Cortex of kidney (tissue), 1 donor: ENCODE results near the gene KLK4.
"Not testable (repeated sequence)": the region's sequence is repeated elsewhere in the genome, so short reads cannot be mapped to it uniquely, and the experiment has no call there.

Experiments
- DNase-seq: peaks from one replicate; lab custom pipeline; 2025; lab: John Stamatoyannopoulos, UW

The KLK4 gene

DNA sequence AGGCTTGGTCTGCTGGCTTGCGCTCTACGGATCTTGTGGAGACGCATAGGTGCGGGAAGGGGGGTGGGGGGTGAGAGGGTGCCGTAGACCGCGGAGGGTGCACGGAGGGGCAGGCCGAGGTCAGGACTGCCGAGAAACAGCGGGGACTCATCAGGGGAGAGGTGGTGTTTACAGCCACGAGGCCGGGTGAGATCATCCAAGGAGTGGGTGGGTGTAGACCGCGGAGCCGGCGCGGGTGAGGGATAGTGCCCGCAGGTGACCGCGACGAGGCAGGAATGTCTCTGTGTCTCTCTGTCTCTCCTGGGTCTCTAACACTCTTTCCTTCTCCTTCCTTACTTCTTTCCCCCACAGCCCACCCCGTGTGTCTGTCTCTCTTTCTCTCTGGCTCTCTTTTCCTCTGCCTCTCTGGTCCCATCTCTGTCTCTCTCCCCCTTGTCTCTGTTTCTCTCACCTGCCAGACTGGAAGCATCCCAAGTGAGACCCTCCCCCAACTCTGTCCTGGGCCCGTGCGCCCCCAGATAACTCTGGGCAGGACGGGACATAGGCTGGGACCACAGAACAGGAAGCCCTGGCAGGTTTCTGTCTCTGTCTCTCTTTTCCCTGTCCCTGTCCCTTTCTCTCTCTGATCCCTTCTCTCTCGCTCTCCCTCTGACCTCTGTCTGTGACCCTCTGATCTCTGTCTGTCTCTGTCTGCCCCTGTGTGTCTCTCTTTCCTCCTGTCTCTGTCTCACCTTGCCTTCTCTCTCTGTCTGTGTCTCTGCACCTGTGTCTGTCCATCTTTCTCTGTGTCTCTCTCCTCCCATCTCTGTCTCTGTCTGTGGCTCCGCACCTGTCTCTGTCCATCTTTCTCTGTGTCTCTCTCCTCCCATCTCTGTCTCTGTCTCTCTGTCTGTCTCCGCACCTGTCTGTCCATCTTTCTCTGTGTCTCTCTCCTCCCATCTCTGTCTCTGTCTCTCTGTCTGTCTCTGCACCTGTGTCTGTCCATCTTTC is 1.8 kb upstream of the KLK4 start:
- no peak for DNase-seq

DNA sequence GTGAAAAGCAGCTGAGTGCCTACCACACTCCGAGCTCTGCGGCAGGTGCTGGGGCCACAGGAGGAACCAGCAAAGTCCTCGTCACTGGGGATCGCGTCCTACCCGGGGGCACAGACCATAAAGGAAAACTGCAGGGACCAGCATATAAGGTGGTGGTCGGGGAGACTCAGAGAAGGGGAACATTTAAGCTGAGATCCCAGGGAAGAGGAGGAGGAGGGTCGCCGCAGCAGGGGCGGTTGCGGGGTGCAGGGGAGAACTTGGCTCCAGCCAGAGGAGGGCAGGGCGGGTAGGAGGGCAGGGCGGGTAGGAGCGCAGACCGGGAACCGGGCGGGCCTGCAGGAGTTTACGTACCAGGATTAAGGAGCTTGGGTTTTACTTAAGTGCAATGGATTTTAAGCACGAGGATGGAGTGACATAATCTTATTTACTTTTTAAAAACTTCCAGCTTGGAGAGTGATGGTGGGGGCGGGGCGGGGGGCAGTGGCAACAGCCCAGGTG is 956 bp upstream of the KLK4 start:
- DNase-seq, result no peak

DNA sequence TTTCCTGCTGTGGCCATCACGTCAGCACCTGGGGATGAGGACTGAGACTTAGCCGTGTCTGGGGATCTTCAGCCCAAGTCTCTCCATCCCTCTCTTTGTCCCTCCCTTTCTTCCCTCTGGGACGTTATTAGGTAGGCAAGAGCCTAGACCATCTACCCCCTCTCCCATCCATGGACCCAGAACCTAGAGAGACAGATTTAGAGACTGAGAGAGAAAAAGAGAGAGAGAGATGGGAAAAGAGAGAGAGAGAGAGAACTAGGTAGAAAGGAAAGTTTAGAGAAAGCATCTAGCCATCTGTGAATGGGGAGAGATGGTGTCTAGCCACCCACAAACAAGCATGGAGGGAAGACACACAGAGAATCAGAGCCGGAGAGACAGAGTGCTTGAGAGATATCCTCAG is 473 bp downstream of the KLK4 start:
- DNase-seq, result no peak

DNA sequence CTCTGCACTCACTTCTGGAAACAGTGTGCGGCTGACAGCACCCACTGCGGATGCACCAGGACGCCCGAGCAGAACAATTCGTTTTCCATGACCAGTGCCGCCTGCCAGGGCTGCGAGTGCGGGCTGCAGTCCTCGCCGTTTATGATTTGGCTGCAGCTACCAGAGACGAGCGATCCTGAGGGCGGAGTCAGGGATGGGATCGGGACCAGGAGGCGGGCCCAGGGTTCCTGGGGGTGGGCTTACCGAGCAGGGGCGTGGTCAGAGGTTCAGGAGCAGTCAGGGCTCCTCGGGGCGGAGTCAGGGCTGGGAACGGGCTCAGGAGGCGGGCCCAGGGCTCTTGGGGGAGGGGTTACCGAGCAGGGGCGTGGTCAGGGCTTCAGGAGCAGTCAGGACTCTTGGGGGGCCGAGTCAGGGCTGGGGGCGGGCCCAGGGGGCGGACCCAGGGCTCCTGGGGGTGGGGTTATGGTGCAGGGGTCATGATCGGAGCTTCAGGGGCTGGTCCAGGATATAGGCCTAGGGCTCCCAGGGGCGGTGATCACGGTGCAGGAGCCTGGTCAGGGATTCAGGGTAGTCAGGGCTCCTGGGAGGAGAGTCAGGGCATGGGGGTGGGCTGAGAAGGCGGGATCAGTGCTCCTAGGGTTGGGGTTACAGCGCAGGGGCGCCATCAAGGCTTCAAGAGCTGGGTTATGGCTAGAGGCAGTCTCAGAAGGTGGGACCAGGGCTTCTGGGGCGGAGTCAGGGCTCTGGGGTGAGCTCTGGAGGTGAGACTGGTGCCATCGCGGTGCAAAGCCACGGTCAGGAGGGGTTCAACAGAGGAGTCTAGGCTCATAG is 1.7 kb downstream of the KLK4 start:
- no peak for DNase-seq

DNA sequence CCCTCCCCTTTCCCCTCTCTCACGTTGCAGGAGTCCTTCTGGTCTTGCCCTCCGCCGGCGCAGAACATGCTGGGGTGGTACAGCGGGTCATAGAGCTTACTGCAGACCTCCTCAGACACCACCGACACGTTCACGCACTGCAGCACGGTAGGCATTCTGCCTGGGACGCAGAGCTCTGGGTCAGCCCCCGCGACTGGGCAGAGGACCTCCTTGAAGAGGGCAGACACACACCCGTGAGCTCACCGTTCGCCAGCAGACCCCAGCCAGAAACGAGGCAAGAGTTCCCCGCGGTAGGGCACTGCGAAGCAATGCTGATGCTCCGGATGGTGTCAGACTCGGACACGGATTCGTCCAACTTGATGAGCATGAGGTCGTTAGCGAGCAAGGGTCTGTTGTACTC is 2.9 kb downstream of the KLK4 start:
- DNase-seq, result no peak

DNA sequence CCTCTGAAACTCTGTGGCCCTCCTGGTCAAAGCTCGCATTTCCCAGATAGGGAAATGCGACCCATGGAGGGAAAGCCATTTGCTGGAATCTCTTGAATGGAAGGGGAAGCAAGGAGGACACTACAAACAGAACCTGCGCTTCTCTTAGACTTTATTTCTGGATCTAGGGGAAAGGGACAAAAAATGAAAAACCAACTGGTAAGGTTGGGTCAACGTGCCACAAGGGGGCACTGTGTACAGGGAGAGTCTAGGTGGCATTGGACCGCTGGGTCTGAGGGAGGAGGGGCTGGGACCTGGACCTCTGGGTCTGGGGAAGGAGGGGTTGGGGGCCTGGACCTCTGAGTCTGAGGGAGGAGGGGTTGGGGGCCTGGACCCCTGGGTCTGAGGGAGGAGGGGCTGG is 5.0 kb downstream of the KLK4 start:
- no peak for DNase-seq

DNA sequence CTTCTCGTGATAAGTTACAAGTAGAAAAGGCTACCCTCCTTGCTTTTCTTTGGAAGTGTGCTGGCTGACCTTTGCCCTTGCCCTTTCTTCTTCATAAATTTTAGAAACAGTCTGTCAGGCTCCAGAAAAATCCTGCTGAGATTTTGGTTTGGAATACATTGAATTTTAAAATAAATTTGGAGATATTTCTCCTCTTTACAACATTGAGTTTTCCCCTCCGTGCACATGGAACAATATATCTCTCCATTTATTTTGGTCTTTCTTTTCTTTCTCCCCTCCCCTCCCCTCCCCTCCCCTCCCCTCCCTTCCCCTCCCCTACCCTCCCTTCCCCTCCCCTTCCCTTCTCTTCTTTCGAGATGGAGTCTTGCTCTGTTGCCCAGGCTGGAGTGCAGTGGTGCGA is 8.6 kb downstream of the KLK4 start:
- DNase-seq, result no peak

DNA sequence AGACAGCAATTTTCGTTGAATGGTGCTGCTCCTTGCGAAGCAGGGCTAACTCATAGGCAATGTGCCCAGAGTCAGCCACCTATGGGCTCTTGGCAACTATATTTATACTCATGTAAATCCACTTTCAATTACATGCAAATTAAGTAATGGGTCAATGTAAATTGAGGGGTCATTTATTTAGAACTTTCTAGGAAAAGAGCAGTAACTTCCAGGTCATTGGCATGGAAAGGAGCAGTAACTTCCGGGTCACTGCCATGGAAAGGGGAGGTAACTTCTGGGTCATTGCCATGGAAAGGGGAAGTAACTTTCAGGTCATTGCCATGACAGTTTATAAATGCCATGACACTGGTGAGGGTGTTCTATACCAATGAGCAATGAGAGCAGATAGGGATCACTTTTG is 11.6 kb downstream of the KLK4 start:
- DNase-seq, result no peak

DNA sequence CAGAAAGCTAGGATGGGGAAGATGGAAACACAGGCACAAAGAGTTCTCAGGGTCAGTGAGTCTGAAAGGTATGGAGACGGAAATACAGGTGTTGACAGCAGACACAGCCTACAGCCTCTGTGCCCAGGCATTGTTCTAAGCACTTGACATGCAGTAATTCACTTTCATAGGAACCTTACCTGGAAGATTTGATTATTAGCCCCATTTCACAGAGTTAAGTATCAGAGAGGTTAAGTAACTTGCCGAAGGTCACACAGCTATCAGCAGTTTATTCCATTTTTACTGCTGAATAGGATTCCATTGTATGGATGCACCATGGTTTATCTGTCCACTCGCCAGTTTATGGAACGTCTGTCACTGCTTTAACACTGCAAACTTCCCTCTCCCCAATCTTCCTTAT is 13.2 kb downstream of the KLK4 start:
- DNase-seq, result no peak

DNA sequence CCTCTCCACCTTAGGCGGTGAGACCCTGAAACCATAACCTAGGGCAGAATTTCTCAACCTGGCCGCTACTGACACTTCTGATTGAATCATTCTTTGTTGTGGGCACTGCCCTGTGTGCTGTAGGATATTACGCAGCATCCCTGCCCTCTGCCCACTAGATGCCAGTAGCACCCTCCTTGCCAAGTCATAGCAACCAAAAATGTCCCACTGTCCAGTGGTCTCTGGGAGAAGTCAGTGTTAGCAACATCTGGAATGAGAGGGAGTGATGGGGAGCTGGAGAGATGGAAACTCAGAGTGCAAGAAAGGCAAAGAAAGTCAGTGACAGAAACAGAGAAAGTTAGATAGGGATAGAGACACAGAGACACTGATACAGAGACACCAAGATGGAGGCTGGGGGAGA is 13.6 kb downstream of the KLK4 start:
- DNase-seq, result no peak

DNA sequence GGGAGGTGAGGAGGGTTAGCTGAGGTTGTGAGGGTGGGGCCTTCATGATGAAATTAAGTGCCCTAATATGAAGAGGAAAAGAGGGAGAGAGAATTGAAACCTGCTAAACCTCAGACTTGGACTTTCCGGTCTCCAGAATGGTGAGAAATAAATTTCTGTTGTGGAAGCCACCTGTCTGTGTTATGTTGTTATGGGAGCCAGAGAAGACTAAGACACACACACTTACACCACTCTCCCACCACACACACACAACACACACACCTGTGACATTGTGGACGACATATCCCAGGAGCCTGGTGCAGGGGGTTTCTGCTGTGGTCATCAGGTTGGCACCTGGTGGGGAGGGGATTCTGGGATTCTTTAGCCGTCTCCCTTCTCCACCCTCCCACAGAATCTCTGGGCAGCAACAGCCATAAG is 14.0 kb downstream of the KLK4 start:
- DNase-seq, result no peak

DNA sequence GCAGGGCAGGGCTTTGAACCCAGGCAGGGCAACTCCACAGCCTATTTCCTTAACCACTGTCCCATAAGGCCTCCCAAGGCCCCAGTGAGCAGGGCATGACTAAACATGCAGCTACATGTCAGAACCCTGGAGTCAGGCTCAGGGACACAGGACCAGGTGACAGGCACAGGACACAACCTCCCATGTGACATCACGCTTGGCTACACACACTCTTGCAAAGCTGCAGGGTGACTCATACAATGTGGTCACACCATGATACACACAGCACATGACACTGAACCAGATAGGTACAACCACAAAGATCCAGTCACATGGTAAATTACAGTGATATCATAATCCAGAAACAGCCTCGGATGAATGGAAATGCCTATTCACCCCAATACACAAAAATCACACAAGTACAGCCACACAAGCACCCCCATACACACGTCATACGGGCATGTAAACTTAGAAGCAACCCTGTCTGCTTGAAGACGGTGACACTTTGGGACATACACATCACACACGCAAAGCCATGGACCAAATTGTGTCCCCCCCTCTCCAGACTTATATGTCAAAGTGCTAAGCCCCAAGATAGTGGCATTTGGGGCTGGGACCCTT is 14.5 kb downstream of the KLK4 start:
- DNase-seq, result no peak

DNA sequence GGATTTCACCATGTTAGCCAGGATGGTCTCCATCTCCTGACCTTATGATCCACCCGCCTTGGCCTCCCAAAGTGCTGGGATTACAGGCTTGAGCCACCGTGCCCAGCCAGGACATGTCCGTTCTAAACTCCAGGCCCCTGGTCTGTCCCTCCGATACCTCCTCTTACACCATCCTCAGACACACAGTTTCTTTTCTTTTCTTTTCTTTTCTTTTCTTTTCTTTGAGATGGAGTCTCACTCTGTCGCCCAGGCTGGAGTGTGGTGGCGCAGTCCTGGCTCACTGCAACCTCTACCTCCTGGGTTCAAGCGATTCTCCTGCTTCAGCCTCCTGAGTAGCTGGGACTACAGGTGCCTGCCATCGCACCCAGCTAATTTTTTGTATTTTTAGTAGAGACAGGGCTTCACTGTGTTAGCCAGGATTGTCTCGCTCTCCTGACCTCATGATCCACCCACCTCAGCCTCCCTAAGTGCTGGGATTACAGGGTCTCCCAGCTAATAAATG is 15.1 kb downstream of the KLK4 start:
- DNase-seq, result not testable (repeated sequence)

DNA sequence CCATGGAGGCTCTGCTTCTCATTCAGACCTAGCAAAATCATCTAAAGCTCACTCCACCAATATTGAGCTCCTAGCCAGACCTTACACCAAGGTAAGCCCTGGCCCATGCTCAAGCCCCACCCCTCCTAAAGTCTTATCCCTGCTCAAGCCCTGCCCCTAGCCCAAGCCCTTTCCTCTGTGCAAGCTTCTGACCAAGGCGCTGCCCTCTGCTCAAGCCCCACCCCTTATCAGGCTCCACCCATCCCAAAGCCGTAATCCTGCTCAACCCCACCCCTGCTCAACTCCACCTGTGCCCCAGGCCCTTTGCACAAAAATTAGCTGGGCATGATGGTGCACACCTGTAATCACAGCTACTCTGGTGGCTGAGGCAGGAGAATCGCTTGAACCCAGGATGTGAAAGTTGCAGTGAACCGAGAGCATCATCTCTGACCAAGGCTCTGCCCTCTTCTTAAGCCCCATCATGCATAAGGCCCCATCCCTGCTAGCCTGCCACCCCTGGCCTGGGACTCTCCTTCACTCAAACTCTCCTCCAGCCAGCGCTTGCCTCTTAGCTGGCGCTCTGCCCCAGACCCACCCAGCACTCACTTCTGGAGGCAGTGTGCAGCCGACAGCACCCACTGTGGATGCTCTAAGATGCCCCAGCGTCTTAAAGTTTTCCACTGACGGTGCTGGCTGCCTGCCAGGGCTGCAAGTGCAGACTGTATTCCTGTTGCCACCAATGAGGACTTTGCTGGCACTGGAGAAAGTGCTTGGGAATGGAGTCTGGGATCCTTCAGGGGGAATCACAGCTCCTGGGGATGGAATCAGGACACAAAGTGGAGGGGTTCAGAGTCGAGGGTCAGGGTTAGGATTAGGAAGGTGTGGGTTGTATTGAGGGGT is 16.5 kb downstream of the KLK4 start:
- DNase-seq, result no peak

DNA sequence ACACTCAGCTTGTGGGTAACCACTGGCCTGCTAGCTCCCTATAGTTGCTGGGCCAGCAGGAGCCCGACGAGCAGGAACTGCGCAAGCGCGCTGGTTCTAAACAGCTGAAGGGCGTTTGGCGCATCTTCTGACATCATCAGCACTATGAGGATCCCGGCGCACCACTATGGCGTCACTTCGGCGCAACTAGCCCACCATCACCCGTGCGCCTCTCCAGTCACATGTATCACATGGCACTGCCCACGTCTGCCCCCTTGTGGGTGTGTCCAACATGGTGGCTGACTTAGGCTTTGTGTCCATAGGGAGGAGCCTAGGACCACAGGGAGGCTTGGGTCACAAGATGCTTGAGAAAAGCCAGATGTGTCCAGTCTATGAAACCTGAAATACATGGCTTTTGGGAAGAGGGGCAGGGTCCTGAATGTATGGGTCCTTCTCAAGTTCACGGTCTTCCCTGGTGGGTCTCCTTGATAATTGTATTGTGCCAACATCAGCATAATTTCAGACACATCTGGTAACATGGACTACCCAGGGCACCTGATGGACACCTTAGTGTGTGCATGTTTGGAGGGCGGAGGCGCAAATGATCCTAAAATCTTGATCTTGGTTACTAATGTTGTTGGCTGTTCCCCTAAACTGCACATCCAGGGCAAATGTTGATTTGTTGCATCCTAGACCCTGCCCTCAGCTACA is 18.0 kb downstream of the KLK4 start:
- no peak for DNase-seq

DNA sequence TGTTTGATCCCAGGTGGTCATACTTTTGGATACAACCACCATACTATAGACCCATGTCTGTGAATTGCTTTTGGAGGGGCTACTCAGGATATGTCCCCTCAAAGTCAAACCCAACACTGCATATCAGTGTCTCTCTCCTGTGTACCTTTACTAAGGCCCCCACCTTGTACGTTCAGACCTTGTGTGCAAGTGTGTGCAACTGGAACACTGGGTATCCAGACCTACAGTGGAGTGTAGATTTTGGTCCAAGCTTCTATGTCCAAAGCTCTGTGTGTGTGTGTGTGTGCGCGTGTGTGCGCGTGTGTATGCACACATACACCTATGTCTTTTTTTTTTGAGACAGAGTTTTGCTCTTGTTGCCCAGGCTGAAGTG is 20.0 kb downstream of the KLK4 start:
- no peak for DNase-seq

DNA sequence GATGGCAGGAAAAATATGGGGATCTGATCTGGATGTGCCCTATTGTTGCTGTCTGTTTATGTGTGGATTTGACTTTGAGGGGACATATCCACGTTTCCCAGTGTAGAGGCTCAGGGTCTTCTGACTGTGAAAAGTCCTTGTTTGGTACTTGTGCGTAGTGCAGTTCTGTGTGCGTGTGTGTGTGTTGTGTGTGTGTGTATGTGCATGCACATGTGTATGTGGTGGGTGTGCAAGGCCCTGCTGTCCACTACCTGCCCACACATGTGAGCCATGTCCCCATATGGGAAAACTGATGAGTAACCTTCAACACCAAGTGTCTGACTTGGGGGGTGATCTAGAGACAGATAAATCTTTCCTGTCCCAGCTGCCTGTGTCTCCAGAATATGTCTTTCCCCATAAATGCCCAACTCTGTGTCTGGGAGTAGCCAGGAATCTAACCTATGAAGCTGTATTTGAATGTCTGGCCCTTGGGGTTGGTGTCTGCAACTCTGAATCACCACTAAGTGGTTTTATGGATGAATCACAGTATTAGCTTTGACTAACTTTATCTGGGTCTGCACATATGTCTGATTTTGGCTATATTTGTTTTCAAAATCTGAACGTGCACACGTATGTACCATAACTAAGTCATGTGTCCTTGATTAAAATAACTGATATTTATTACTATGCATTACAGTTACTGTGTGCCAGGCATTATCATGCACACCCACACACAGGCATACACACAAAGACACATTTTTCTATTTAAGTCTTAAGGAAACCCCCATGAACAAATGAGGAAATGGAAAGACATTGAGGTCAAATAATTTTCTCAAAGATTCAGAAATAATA is 20.6 kb downstream of the KLK4 start:
- DNase-seq, result no peak

DNA sequence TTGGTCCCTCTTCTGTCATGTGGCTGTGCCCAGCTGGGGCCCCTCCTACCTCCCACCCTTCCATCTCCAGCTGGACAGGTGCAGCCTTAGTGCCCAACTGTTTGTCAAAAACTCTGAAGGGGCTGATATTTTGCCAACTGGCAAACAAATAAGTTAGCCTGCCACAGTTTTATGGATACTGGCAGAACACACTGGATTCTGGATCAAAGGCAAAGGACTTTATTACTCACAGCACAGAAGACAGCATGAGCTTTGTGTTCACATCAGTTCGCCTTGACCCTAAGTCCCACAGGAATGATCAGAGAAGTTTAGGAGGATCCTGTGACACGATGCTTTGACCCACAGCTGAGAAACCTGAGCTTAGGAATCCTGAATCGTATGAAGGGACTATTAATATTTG is 21.6 kb downstream of the KLK4 start:
- DNase-seq, result no peak

DNA sequence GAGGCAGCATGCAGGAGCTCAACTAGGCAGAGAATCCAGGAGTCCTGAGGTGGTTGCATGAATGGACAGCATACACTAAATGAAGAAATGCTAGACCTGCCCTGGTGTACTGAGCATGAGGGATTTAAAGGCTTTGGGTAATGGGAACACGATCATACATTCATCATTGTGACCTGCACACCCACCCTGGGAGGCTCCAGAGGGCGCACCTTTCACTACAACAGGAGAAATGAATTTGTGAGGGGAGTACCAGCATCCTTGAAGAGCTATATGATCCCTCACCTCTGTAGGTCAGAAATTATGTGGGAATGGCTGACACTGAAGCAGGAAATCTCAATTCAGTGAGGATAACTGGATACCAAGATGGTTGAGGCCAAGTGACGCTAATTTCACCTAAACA is 29.0 kb downstream of the KLK4 start:
- DNase-seq, result no peak

DNA sequence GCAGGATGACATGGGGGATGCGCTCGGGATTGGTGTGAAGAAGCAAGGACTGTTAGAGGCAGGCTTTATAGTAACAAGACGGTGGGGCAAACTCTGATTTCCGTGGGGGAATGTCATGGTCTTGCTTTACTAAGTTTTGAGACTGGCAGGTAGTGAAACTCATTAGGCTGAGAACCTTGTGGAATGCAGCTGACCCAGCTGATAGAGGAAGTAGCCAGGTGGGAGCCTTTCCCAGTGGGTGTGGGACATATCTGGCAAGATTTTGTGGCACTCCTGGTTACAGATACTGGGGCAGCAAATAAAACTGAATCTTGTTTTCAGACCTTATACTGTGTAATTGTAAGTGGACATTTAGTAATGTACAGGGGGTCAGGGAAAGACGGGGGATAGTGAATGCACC is 31.0 kb downstream of the KLK4 start:
- DNase-seq, result no peak
